IPS DF 6.9 (cell line): Measurements from ENCODE around the gene SLC25A41.

Source experiments
- DNase-seq: peaks from one replicate; pipeline ENCODE4 v3.0.0-alpha.2; 2013; ENCODE audit warnings: low read depth, low spot score
- H3K27ac ChIP-seq: one replicate; pipeline ENCODE4 v1.5.1; 2013; ENCODE audit warnings: low read length, control low read depth
- H3K27me3 ChIP-seq: 2 replicates; pipeline ENCODE4 v1.6.1; 2013; ENCODE audit warnings: mild to moderate bottlenecking, low read length; ENCODE audit not compliant: control insufficient read depth, insufficient read depth
- H3K36me3 ChIP-seq: 2 replicates; pipeline ENCODE4 v1.6.1; 2013; ENCODE audit warnings: low read length; ENCODE audit not compliant: control insufficient read depth, insufficient read depth
- H3K4me1 ChIP-seq: 2 replicates; pipeline ENCODE4 v1.6.1; 2013; ENCODE audit warnings: low read length; ENCODE audit not compliant: control insufficient read depth, insufficient read depth
- H3K4me3 ChIP-seq: 2 replicates; pipeline ENCODE4 v1.5.1; 2013; ENCODE audit warnings: mild to moderate bottlenecking, low read length
- H3K9me3 ChIP-seq: 2 replicates; pipeline ENCODE4 v1.6.1; 2013; ENCODE audit warnings: low read length, inconsistent platforms; ENCODE audit not compliant: control insufficient read depth, insufficient read depth
- WGBS: extraction: QIAGEN DNeasy Blood & Tissue Kit; methylation state at CpG from one replicate; pipeline ENCODE4 v1.1.7; 2013; ENCODE audit warnings: mixed read lengths, missing lambda C conversion rate; ENCODE audit not compliant: insufficient read length, insufficient coverage; 5-methylcytosine and 5-hydroxymethylcytosine counted together

The SLC25A41 gene

DNA sequence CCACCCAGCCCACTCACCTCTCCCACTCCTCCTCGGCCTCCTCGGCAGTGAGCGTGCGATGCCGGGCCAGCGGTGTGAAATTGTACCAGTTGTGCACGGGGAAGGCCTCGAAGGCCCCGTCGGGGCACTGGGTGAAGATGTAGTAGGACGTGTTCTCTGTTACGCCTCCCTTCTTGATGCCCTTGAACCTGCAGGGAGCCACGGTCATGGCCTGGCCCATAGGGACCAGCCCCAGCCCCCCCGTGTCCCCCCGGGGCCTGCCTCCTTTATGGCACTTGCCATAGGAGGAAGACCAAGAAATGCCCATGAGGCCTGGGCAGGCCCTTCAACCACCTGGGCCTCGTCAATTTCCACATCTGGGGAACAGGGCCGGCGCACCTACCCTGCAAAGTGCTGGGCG lies 46.2 kb downstream of the SLC25A41 start:
- H3K9me3 ChIP-seq: no peaks in the 10 kb centered on the region
- no peak overlapping the region for H3K4me3 ChIP-seq
- peaks cover 29% of the 10 kb centered on the region for H3K36me3 ChIP-seq
- H3K4me1 ChIP-seq: peaks cover 2% of the 10 kb centered on the region
- no CpG with 5 or more reads among the region's 19 CpGs for WGBS
- DNase-seq: no peak
- no peak overlapping the region for H3K27ac ChIP-seq
- H3K27me3 ChIP-seq: no peaks in the 10 kb centered on the region

DNA sequence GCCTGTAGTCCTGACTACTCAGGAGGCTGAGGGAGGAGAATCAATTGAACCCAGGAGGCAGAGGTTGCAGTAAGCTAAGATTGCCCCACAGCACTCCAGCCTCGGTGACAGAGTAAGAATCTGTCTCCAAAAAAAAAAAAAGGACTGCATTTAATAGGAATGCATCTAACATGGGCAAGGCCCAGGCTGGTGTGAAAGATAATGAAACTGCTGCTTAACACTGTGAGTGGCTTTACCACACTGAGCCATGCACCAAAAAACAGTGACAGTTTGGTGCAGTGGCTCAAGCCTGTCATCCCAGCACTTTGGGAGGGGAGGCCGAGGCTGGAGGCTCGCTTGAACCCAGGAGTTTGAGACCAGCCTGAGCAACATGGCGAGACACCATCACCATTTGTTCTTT lies 49.2 kb downstream of the SLC25A41 start:
- no peak overlapping the region for H3K4me3 ChIP-seq
- H3K4me1 ChIP-seq: no peaks in the 10 kb centered on the region
- H3K9me3 ChIP-seq: no peaks in the 10 kb centered on the region; the same call in 1 of the 2 replicates
- no peaks in the 10 kb centered on the region for H3K27me3 ChIP-seq
- DNase-seq: no peak
- WGBS: no CpG with 5 or more reads among the region's 4 CpGs
- H3K36me3 ChIP-seq: peaks cover 55% of the 10 kb centered on the region
- H3K27ac ChIP-seq: no peak overlapping the region

DNA sequence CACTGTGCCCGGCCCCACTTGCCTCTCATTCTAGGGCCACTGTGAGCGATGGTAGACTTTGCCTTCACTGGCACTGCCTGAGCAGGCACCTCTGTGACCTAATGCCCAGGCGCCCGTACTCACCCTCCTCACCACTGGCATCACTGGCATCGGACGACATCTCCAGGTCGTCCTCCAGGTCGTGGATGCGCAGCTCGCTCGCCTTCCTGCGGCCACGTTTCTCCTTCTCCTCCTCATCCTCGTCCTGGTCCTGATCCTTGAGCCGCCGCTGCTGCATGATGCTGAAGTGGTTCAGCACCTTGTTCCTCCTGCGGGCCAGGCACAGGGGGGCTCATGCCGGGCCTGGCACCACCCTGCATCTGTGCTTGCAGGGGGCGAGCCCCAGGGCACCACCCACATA lies 50.4 kb downstream of the SLC25A41 start:
- no peak overlapping the region for H3K4me3 ChIP-seq
- no CpG with 5 or more reads among the region's 19 CpGs for WGBS
- H3K9me3 ChIP-seq: no peaks in the 10 kb centered on the region; the same call in 1 of the 2 replicates
- no peak for DNase-seq
- H3K27ac ChIP-seq: no peak overlapping the region
- no peaks in the 10 kb centered on the region for H3K27me3 ChIP-seq
- H3K4me1 ChIP-seq: no peaks in the 10 kb centered on the region
- peaks cover 46% of the 10 kb centered on the region for H3K36me3 ChIP-seq

DNA sequence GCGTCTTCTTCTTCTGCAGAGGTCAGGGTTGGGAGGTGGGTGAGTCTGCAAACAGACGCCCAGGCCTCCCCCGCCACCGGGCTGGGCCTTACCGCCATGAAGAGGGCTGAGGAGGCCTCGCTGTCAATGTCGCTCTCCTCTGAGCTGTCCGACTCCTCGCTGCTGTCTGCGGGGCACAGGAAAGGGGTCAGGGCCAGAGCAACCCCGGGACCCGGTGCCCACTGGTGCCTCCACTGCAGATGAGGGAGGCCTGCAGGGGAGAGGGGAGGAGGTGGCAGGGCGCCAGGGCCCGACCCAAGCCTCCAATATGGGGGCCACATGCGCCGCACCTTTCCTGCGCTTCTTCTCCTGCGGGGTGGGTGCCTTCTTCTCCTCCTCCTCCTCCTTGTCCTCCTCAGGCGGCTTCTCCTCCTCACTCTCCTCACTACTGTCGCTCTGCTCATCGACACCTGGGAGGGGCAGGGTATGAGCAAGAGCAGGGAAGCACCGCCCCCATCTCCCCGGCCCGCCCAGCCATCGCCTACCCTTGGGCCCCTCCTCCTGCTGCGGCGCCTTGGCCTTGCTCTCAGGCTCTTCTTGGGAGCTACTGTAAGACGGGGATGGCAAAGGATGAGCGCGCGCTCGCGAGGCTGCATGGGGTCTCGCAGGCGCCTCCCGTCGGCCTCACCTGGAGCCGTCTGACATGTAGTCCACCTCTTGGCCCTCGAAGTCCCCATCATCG lies 52.4 kb downstream of the SLC25A41 start:
- no peaks in the 10 kb centered on the region for H3K27me3 ChIP-seq
- H3K36me3 ChIP-seq: peaks cover 36% of the 10 kb centered on the region
- no peaks in the 10 kb centered on the region; the same call in 1 of the 2 replicates for H3K9me3 ChIP-seq
- no peaks in the 10 kb centered on the region for H3K4me1 ChIP-seq
- no CpG with 5 or more reads among the region's 40 CpGs for WGBS
- no peak for DNase-seq
- no peak overlapping the region for H3K4me3 ChIP-seq
- no peak overlapping the region for H3K27ac ChIP-seq

DNA sequence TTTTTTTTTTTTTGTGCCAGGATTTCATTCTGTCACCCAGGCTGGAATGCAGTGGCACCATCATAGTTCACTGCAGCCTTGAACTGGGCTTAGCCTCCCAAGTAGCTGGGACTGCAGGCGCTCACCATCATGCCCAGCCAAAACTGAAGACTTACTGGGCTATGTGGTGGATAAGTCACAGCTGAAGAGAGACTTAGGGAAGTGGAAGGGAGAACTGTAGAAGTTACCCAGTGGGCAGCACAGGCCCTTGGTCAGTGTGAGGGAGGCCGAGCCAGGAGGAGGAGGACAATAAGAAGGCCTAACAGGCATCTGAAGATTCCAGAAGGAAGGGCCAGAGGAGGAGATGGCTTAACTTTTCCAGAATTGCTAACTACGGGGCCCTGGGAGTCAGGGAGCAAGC lies 53.8 kb downstream of the SLC25A41 start:
- H3K9me3 ChIP-seq: no peaks in the 10 kb centered on the region; the same call in 1 of the 2 replicates
- H3K36me3 ChIP-seq: peaks cover 40% of the 10 kb centered on the region
- no peak overlapping the region for H3K27ac ChIP-seq
- WGBS: no CpG with 5 or more reads among the region's 3 CpGs
- H3K4me3 ChIP-seq: no peak overlapping the region
- no peaks in the 10 kb centered on the region; the same call in 1 of the 2 replicates for H3K4me1 ChIP-seq
- DNase-seq: no peak
- no peaks in the 10 kb centered on the region for H3K27me3 ChIP-seq

DNA sequence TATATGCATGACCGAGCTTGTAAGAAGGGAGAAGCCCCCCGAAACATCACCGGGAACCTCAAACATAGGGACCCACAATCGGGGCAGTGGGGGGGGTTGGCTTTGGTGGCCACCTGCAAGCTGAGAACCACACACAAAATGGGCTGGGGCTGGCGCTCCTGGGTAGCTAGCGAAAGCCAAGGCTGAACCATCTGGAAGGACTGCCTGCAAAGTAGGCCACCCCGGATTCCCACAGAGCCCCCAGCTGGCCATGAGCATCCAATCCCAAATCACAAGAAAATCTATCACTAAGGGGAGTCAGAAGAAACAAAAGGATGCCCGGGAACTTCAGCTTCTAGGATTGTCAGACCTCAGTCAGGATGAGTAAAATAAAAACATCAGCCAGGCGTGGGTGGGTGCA lies 55.1 kb downstream of the SLC25A41 start:
- H3K27ac ChIP-seq: no peak overlapping the region
- H3K9me3 ChIP-seq: no peaks in the 10 kb centered on the region; the same call in 1 of the 2 replicates
- no peak for DNase-seq
- peaks cover 2% of the 10 kb centered on the region for H3K4me1 ChIP-seq
- peaks cover 41% of the 10 kb centered on the region for H3K36me3 ChIP-seq
- H3K4me3 ChIP-seq: no peak overlapping the region
- WGBS: no CpG with 5 or more reads among the region's 9 CpGs
- no peaks in the 10 kb centered on the region for H3K27me3 ChIP-seq

DNA sequence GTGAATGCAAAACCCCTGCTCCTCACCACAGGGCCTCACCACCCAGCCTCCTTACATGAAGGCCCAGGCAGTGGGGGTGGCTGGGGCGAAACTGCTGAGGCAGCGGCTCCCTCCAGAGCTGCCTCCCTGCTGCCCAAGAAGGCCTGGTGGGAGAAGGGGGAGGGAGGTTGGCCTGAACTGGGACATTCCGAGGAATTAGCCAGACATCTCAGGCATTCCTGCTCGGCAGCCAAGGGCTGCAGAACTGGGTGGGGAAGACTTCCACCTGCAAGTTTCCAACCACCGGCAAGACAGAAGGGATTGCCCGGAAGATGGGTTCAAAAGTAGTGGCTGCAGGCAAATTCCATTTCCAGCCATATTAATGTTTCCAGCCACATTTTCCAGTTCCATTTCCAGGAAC lies 55.5 kb downstream of the SLC25A41 start:
- no peak overlapping the region for H3K27ac ChIP-seq
- WGBS: no CpG with 5 or more reads among the region's 6 CpGs
- H3K4me1 ChIP-seq: peaks cover 2% of the 10 kb centered on the region
- no peak for DNase-seq
- H3K36me3 ChIP-seq: peaks cover 37% of the 10 kb centered on the region
- H3K4me3 ChIP-seq: no peak overlapping the region
- no peaks in the 10 kb centered on the region for H3K27me3 ChIP-seq
- H3K9me3 ChIP-seq: no peaks in the 10 kb centered on the region; the same call in 1 of the 2 replicates

DNA sequence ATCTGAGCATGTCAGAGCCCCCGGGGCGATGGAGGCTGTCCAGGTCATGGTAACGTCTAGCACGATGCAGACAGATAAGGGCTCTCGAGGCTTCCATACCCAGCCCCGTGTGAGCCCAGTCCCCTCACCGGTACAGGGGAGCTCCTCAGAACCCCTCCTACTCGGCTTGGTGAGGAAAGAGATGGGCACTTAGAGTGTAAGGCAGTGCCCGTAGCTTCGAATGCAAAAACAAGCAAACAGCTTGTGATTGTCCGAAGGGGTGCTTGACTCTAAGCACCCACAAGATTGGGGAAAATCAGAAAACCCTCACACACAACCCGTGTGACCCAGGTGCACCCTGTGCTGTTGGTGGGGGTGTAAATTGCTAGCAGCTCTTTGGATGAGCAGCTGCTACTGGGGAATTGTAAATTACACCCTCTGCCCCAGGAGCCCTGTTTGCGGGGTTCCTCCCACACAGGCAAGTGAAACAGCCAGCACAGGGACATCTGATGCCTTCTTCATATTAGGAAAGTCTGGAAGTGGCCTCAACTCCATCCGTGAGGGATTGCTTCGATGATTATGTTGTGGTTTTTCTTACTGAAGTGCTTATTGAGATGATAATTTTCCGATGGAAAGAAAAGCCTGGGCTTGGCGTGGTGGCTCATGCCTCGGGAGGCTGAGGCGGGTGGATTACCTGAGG lies 56.9 kb downstream of the SLC25A41 start:
- Histone ChIP-seq H3K4me1 (peaks cover 2% of the 10 kb centered on the region), H3K9me3 (no peaks in the 10 kb centered on the region; the same call in 1 of the 2 replicates), H3K27ac (no peak overlapping the region), H3K27me3 (no peaks in the 10 kb centered on the region), H3K4me3 (no peak overlapping the region), H3K36me3 (peaks cover 29% of the 10 kb centered on the region)
- no CpG with 5 or more reads among the region's 19 CpGs for WGBS
- no peak for DNase-seq
